ENCODE measurements around the gene ERGIC1. TPM values are rescaled to one million over a fixed set of nuclear protein-coding genes. Genes with fewer than 3 reads are reported as not detected.
"Not testable (repeated sequence)": the region's sequence is repeated elsewhere in the genome, so short reads cannot be mapped to it uniquely, and the experiment has no call there.

Gene ERGIC1
- total RNA-seq, 1 donor from 2014 or later, result 118 TPM

DNA sequence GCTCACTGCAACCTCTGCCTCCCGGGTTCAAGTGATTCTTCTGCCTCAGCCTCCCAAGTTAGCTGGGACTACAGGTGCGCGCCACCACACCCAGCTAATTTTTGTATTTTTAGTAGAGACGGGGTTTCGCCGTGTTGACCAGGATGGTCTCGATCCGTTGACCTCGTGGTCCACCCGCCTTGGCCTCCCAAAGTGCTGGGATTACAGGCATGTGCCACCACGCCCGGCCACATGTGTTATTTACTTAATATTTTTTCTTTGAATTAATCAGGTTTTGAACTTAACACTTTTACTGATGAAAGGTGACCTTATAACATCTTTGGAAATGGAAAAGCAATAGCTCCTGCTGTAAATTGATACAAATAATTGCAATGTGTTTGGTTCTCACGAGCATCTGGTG, 13.5 kb downstream of the ERGIC1 start:
- DNase-seq (ENCODE audit: low spot score), result not testable (repeated sequence)

DNA sequence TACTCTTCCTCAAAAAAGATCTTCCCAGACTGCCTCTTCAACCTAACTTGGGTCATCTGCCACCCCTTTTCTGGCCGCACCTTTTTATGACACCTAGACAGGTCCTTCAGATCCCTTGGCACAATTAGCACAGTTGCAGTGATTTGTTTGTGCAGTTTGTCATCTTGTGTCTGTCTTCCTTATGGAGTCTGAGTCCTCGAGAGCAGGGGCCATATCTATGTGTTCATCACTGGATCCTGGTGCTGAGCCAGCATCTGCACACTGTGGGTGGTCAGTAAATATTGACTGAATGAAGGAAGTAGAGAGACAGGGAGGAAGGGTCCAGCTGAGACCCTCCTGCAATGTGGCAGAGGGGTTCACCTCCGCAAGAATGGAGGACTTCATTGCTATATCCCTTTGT, 14.4 kb downstream of the ERGIC1 start:
- no peak for DNase-seq (ENCODE audit: low spot score)

DNA sequence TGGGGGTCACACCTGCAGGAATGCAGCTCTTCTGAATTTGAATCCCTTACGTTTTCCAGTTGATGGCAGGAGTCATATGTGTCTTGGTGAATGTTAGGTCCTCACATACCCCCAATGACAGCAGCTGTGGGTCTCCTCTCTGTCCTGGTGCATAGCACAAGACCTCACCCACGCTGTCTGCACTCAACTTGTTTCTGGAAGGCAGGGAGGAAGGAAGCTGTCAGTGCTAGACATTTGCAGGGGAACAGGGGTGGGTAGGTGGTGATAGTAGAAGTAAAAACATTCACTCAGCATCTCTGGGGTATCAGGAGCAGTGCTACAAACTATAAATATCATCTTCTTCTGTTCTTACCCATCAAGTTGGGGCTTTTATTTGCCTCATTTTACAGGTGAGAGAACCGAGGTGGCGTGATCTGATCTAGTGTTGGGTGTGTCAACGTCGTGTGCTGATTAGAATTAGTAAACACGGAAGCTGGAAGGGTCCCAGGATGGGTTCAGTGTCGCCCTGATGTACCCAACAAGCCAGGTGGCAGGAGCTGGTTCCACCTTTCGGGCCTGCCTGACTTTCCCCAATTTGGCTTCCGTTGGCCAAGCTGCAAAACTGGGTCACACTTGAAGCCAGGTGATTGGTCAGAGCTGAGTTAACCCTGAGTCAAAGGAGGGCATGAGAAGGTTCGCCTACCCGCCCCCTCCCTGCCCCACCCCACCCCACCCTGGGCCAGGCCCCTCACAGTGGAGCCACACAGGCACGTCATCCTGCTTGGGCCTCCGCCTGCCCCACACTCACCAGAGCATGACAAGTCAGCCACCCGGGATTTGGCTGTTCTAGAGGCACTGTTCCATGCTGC, 15.8 kb downstream of the ERGIC1 start:
- DNase-seq (ENCODE audit: low spot score), result peak; percentile 73

DNA sequence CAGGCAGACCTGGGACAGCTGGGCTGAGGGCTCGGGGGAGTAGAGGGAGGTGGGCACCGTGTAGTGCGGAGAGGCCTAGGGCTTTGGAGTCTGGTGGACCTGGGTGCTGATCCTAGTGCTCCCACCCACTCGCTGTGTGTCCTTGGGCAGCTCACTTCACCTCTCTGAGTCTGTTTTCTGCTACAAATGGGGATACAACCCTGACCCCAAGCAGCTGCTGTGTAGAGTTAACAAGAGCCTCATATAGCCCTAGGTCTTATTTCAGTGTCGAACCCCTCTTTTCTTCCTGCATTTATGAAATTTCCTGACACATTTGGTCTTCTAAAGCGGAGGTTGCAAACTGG, 16.4 kb downstream of the ERGIC1 start:
- no peak for DNase-seq (ENCODE audit: low spot score)

DNA sequence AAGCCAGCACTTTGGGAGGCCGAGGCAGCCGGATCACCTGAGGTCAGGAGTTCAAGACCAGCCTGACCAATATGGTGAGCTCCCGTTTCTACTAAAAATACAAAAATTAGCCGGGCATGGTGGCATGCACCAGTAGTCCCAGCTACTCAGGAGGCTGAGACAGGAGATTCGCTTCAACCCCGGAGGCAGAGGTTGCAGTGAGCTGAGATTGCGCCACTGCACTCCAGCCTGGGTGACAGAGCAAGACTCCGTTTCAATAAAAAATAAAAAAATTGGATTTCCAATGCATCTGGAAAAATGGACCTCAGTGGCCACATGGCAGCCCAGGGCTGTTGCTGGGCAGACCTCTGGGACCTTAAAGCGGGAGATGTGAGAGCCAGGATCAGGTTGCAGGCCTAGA, 17.2 kb downstream of the ERGIC1 start:
- DNase-seq (ENCODE audit: low spot score), result not testable (repeated sequence)

DNA sequence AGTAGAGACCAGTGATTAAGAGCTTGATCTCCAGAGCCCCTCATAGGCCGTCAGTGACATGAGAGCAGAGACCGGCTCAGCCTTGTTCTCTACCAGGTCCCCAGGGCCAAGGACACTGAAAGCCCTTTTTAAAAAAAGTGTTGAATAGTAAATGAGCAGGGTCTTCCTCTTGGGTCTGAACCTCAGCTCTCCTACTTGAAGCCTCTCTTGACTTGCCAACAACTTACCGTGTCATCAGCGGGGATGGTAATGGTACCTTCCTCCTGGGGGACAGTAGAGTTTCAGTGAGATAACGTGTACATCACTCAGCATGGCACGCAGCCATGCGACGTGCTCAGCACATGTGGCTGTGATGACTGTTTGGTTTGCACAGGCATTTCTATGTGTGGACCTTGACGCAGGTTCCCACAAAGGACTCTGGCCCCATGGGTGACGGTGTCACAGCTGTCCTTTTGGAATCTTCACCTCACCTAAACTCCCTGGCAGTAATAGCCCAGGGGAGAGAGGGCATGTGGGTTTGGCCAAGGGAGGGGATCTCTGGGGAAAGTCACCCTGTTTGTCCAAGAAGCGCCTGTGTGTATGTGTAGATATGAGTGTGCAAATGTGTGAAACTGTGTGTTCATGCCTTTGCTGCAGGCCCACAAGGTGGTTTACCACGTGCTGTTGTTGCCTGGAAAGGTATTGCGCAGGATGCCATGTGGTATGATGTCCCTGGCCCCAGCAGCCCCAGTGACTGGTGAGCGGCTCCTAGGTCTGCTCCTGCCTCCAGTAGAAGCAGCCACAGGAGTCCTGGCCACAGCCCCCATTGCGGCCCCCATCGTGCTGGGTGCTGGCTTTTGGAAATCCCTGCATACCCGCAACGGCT, 18.7 kb downstream of the ERGIC1 start:
- peak; percentile 64 for DNase-seq (ENCODE audit: low spot score)

DNA sequence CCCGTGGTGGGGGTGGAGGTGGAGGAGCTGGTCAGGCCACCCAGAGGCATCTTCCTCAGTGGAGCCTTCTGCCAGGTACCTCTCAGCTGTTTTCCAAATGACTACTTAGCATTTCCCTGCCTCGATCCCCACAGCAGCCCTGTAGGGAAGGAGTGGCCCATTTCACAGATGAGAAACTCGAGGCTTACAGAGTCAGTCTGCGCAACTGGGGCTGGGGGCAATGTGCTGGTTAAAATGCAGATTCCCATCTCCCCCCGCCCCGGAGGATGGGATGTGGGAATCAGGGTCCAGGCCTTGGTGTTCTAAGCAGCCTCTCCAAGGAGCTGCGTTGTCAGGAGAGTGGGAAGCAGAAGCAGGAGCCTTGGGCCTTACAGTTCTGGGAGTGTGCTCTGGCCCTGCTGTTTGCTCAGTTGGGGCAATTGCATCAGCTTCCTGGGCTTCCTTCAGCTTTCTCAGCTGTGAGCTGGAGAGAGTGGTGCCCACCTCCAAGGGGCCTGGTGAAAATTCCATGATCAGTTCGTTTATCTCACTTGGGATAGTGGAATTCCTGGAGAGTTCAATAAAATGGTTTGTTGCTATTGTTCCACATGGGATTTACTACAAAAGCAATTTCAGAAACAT, 19.4 kb downstream of the ERGIC1 start:
- DNase-seq (ENCODE audit: low spot score), result no peak

DNA sequence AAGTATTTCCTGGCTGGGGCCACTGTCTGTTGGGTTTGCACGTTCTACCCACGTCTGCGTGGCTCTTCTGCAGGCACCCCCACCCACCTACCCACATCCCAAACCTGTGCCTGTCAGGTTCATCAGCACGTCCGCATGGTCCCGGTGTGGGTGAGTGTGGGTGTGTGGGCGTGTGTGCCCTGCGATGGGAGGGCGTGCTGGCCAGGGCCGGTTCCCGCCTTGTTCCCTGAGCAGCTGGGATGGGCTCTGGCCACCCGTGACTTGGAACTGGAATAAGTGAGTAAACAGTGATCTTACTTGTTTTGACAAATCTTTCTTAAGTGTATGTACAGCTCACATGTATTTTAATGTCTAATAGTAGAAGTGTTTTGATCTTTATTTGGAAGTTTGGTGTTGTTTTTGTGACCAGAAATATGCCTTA, 20.4 kb downstream of the ERGIC1 start:
- peak; percentile 71 for DNase-seq (ENCODE audit: low spot score)

DNA sequence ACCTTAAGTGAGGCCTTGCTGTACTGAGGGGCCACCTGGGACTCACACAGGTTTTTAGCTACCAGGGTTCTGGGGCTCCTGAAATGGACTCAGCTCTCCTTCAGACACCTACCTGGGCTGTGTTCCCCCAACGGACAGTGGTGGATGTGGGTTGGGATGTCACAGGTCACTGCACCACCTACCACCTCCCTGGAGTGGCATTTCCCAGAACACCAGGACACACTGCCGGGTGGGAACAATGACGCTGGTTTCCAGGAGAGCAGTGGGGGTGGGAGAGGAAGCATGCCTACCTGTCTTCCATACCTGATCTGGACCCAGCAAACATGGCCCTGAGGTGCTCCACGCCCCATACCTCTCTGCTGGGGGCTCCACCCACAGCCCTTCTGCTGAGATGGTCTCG, 20.9 kb downstream of the ERGIC1 start:
- no peak for DNase-seq (ENCODE audit: low spot score)

DNA sequence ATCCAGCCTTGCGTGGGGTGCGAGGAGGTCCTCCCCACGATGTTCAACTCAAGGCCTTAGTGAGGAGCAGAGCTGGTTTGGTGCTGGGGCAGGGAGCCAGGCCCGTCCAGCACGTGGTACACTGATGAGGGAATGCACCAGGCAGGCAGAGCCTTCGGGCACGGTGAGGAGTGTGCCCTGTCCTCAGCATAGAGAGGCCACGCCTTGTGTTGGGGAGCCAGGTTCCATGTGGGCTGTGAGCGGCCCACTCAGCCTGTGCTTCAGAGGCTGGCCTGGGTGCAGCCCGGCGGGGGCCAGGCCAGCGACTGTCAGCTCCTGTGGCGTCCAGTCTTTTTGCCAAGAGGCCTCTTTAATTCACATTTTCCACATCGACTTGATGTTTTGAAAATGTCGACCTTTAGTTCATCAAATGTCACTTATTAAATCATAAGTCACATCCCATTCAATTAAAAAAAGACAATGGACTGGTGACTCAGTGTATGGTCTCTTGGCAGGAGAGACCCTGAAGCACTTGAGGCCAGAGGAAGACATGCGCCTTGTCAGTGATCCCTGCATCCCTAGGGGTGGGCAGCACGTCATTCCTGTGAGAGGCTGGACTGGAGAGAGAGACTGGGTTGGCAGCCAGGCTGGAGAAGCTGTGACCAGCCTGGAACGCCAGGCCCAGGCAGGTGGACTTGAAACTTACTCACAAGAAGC, 21.7 kb downstream of the ERGIC1 start:
- peak; percentile 66 for DNase-seq (ENCODE audit: low spot score)

DNA sequence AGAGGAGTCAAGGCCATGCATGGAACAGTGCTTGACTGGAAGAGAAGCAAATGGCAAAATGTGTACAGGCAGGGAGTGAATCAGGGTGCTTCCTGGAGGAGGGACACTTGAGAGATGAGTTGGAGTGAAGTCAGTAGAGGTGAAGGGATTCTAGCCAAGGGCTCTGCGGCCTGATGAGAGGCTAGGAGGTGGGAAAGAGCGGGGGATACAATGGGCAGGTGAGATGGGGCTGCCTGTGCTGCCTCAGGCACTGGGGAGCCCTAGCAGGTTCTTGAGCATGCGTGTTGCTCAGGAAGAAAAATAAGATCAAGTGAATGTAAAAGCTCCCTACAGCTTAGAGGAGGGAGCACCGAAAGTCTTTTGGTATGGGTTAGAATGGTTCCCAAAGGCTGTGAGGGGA, 22.3 kb downstream of the ERGIC1 start:
- DNase-seq (ENCODE audit: low spot score), result no peak

DNA sequence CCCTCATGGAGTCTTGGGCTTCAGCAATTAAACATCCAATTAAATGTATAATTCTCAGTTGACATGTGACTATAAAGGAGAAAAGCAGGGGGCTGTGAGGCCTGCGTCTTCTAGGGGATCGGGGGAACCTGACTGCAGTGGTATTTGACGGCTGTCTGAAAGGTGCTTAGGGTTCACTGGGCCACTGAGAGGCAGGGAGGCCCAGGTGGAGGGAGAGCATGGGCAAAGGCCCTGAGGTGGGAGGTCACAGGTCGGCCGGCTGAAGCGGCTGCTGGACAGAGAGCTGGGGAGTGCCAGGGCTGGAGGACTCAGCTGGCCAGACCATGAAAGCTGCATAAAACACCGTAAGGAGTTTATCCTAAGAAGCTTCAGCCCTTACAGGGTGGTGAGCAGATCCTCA, 23.9 kb downstream of the ERGIC1 start:
- DNase-seq (ENCODE audit: low spot score), result no peak

DNA sequence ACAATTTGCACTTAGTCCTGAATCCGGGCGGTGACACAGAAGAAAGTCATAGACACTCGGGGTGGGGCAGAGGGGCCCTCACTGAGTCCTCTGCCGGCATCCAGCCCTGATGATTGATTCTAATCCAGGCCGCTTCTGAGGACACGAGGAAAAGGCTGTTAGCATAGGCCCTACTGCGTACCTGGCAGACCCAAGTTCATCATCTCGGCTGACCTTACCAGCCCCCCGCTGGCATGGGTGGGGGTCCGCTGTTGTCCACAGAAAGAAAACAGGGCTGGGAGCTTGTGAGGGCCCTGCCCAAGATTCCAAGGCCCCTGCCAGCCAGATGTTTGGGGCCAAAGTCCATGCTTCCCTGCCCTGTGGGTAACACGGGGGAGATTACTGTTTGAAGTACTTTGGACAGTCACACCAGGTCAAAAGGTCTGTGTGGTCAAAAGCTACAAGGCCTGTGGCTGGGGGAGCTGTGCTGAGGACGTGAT, 24.5 kb downstream of the ERGIC1 start:
- no peak for DNase-seq (ENCODE audit: low spot score)

DNA sequence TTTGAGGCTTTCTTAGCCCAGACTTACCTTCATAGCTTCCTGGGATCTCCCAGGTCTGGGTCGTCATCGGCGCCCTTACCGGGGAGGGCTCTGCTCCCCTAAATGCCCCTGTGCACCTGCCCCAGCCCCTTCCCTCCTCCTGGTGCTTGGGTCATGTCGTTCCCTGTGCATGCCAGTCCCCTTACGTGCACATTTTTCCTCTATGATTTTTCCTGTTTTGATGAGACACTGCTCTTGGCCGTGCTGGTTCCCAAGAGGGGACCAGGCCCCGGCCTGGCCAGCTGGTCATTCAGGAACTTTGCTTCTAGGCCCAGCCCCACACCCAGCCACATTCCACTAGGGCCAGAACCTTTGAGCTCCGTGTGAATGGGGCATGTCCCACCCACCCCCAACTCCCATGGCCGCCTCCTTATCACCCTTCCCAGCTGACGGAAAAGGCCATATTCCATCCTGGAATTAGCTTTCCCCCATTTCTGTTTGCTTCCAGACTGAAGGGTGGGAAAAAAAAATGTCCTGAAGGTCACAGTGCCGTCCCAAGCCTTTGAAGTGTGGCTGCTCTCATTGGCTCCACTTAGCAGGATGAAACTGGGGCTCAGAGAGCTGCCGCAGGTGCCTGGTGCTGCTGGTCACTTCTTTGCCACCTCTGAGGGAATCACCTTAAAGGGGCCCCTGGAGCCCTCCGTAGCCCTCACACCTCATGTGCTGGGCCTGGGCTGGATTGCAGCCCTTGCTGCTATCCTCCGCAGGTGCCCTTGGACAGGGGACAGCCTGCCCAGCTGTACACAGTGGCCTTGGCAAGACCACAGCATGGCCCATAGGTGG, 25.1 kb downstream of the ERGIC1 start:
- DNase-seq (ENCODE audit: low spot score), result no peak

DNA sequence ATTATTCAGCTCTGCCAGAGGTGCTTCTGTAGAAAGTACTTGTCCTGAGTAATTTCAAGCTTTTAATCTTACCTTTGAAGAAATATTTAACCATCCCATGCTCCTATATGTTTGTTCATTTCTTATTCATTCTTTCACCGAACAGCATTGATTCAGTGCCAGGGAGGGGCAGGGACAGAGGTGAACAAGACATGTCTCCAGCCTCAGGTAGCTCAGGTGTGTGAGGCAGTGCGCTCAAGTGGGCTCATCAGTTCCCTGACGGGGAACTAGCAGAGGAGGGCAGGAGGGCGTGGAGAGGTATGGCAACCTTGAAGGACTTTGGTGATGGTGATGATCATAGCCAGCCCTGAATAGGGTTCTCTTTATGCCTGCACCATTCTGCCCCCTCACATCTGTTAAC, 25.9 kb downstream of the ERGIC1 start:
- no peak for DNase-seq (ENCODE audit: low spot score)

DNA sequence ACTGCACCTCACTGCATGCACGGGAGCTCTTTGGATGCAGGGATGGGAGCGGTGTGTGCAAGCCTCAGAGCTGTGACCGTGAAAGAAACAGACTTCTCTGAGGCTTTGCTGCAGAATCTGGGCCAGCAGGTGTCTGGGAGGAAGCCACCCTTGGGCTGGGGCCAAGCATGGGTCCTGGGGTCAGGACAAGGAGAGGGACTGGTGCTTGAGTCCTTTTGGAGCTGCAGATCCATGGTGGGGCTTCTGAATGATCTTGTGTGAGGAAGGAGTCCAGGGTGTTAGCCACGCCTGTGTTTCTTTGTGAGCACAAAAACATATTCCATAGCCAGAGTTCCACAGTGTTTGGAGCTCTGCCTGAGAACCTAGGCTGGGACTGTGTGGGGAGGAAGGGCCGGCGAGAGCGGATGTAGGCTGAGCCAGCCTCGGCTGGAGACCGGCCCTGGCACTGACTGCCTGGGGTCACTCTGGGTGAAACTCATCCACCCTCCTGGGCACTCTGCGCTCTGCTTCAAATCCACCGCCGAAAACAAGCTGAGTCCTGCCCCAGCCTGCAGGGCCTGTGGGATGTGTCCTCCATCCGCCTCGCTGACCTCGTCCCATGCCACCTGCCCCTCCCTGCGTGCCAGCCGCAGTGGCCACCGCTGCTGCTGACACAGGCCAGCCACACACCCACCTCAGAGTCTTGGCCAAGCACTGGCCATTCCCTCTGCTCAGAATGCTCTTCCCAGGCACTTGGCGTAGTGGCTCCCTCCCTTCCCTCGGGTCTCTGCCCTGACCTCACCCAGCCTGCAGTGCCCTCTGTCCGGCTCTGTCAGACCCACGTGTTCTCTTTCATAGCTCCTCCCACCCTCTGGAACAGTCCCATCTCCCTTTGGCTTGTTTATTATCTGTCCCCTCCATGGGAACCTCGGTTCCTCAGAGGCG, 26.7 kb downstream of the ERGIC1 start:
- DNase-seq (ENCODE audit: low spot score), result peak; percentile 83

DNA sequence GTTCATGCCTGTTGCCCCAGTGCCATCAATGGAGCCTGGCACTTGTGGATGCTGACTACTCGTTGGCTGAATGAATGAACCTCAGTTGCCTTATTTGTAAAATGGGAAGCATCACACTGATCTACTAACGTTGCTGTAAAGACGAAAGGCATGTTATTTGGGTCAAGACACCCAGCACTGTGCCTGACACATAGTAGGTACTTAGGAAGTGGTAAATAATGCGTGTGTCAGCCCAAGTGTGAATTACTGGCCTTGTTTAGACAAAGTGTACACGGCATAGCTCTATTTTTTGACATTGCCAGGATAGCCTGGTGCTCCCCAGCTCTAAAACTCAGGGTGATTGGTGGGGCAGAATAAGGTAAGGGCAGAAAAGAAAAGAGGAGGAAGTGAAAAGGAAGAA, 27.4 kb downstream of the ERGIC1 start:
- DNase-seq (ENCODE audit: low spot score), result no peak

DNA sequence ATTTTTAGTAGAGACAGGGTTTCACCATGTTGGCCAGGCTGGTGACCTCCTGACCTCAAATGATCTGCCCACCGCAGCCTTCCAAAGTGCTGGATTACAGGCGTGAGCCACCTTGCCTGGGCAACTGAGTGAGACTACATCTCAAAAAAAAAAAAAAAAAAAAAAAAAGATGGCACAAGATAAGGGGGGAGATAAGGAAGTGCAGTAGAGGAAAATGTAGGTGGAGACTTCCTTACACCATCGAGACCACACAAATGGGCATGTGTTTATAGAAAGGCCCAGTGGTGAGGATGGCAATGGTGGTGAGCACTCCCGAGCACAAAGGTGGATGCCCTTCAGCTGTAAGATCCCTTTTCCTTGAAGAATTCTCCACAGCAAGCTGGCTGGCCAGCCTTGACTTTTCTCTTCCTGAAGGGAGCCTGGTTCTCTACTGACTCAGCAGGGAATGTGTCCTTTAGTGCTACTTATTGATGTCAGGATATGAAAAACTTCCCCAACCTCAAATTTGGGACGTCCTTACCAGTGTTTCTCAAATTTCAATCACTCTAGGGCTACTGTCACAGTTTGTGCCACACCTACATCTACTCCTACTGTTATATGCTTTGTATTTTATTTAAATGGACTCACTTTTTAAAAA, 28.2 kb downstream of the ERGIC1 start:
- no peak for DNase-seq (ENCODE audit: low spot score)

DNA sequence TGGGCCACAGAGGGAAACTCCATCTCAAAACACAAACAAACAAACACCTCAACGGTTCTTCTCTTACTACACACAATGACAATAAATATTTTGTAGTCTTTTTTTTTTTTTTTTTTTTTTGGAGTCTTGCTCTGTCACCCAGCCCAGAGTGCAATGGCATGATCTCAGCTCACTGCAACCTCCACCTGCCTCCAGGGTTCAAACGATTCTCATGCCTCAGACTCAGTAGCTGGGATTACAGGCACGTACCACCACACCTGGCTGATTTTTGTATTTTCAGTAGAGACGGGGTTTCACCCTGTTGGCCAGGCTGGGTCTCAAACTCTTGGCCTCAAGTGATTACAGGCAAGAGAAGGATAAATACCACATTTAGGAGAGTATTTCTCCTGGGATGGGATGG, 30.1 kb downstream of the ERGIC1 start:
- DNase-seq (ENCODE audit: low spot score), result not testable (repeated sequence)

All from mucosa of gallbladder (tissue), 1 donor.